GM12878 (cell line): ENCODE results near the gene HK1. TPM values are rescaled to one million over a fixed set of nuclear protein-coding genes. Genes with fewer than 3 reads are reported as not detected.

Source experiments
- ATAC-seq: fragments of 200-7000 bp; cut with Tn5 transposase; 3 replicates; pipeline ENCODE4 v1.9.1; 2020; ENCODE audit warnings: mild to moderate bottlenecking, moderate library complexity
- BruUV-seq: library from RNA; stranded (reverse); fragments of 400-500 nt; replicated peaks from 2 replicates; lab custom pipeline; 2021; lab: Mats Ljungman, UMichigan
- CTCF ChIA-PET: fragments of 300-600 bp; sonication (Branson Sonifier 250); formaldehyde crosslinking; extraction: SDS; loops from one replicate; lab custom pipeline; 2021; ENCODE audit warnings: inconsistent platforms; lab: Yijun Ruan, JAX
- POLR2A ChIA-PET: fragments of 350-600 bp; formaldehyde crosslinking; extraction: SDS; loops from one replicate; lab custom pipeline; 2021; ENCODE audit warnings: inconsistent platforms; lab: Charles Lee
- RAD21 ChIA-PET: fragments of 300-600 bp; sonication (Branson Sonifier 250); formaldehyde crosslinking; loops from one replicate; lab custom pipeline; 2023; ENCODE audit warnings: antibody characterized with exemption; ENCODE audit not compliant: unreplicated experiment; lab: Charles Lee
- SMC1A ChIA-PET: fragments of 300-600 bp; sonication (Branson Sonifier 250); formaldehyde crosslinking; loops from one replicate; lab custom pipeline; 2023; ENCODE audit not compliant: unreplicated experiment, uncharacterized antibody; lab: Charles Lee
- DNase-seq: peaks from one replicate; pipeline ENCODE4 v3.0.0-alpha.2; 2011; ENCODE audit warnings: low read depth, low spot score
- FAIRE-seq: peaks from 3 replicates; lab custom pipeline; 2011; peaks lifted over from hg19 to GRCh38; lab: Jason Lieb, UNC
- H2AFZ ChIP-seq: 2 replicates; pipeline ENCODE4 v1.6.0; 2011; ENCODE audit warnings: low read depth, low read length, control low read depth; ENCODE audit not compliant: control insufficient read depth
- H3K27ac ChIP-seq: 2 replicates; pipeline ENCODE4 v1.5.1; 2011; ENCODE audit warnings: control low read depth; ENCODE audit not compliant: control insufficient read depth, insufficient read depth
- H3K27me3 ChIP-seq, 2 experiments: replicated peaks in 1 of 2; 2 replicates each; pipeline versions ENCODE4 v1.6.0 to v1.6.1; 2011; ENCODE audit warnings: low read length in 1 of 2; ENCODE audit not compliant: control insufficient read depth in 2 of 2, insufficient read depth in 2 of 2
- H3K36me3 ChIP-seq, 2 experiments: 2 replicates each; pipeline ENCODE4 v1.5.1; 2011; ENCODE audit warnings: low read length in 1 of 2; ENCODE audit not compliant: control insufficient read depth in 2 of 2, insufficient read depth in 2 of 2
- H3K4me1 ChIP-seq: 2 replicates; pipeline ENCODE4 v1.6.1; 2011; ENCODE audit warnings: mild to moderate bottlenecking, low read length, moderate library complexity, mixed read lengths; ENCODE audit not compliant: control insufficient read depth, insufficient read depth
- H3K4me2 ChIP-seq: 2 replicates; pipeline ENCODE4 v1.6.0; 2011; ENCODE audit warnings: control low read depth; ENCODE audit not compliant: control insufficient read depth, insufficient read depth
- H3K4me3 ChIP-seq: fragments of 200-600 bp; sonication (generic); 2 replicates; pipeline ENCODE4 v1.5.1; 2016
- H3K79me2 ChIP-seq: 2 replicates; pipeline ENCODE4 v1.6.0; 2011; ENCODE audit warnings: low read length; ENCODE audit not compliant: control insufficient read depth, insufficient read depth
- H3K9ac ChIP-seq: 2 replicates; pipeline ENCODE4 v1.8.0; 2011; ENCODE audit warnings: low read length, control low read depth, mixed read lengths; ENCODE audit not compliant: control insufficient read depth, insufficient read depth
- H3K9me3 ChIP-seq: replicated peaks from 3 replicates; pipeline ENCODE4 v1.5.1; 2011; ENCODE audit warnings: mild to moderate bottlenecking, low read length; ENCODE audit not compliant: control insufficient read depth, insufficient read depth
- H4K20me1 ChIP-seq: 2 replicates; pipeline ENCODE4 v1.6.0; 2011; ENCODE audit not compliant: control insufficient read depth, insufficient read depth
- EED ChIP-seq: sonication (generic); IDR thresholded peaks from 2 replicates; pipeline ENCODE4 v1.6.1; 2016; ENCODE audit warnings: antibody characterized with exemption, low read depth
- GATAD2B ChIP-seq: fragments of 450-650 bp; conservative IDR thresholded peaks from 2 replicates; pipeline ENCODE4 v1.6.1; 2017; ENCODE audit warnings: low read depth, mild to moderate bottlenecking, moderate library complexity
- HCFC1 ChIP-seq: fragments of 150-350 bp; IDR thresholded peaks from 2 replicates; pipeline ENCODE4 v1.6.1; 2014; ENCODE audit warnings: low read length
- KAT2A ChIP-seq: conservative IDR thresholded peaks from 2 replicates; pipeline ENCODE4 v1.6.1; 2011; ENCODE audit warnings: low read depth, low read length; ENCODE audit not compliant: control insufficient read depth
- MEF2A ChIP-seq: IDR thresholded peaks from 2 replicates; pipeline ENCODE4 v1.6.1; 2011; ENCODE audit warnings: low read depth, mild to moderate bottlenecking, low read length, moderate library complexity; ENCODE audit not compliant: insufficient read depth
- MEF2B ChIP-seq: fragments of 450-650 bp; IDR thresholded peaks from 2 replicates; pipeline ENCODE4 v1.6.1; 2018; ENCODE audit warnings: mild to moderate bottlenecking, moderate library complexity; ENCODE audit not compliant: partially characterized antibody, poor library complexity, severe bottlenecking
- POLR2A ChIP-seq: IDR thresholded peaks from 2 replicates; pipeline ENCODE4 v1.6.1; 2011; ENCODE audit warnings: low read depth, mild to moderate bottlenecking, low read length
- YY1 ChIP-seq: IDR thresholded peaks from 2 replicates; pipeline ENCODE4 v1.6.1; 2011; ENCODE audit warnings: low read depth, mild to moderate bottlenecking, low read length
- ZNF24 ChIP-seq: fragments of 450-650 bp; IDR thresholded peaks from 2 replicates; pipeline ENCODE4 v1.6.1; 2017; ENCODE audit warnings: antibody characterized with exemption, mild to moderate bottlenecking
- WGBS: methylation state at CpG from one replicate; pipeline ENCODE4 v1.1.6; 2016; ENCODE audit warnings: low lambda C conversion rate; ENCODE audit not compliant: insufficient replicate concordance, insufficient coverage; ENCODE audit errors: missing lambda C conversion rate; 5-methylcytosine and 5-hydroxymethylcytosine counted together
- in situ Hi-C: fragments of 300-500 bp; cut with MboI; formaldehyde crosslinking; loops from 9 replicates; pipeline ENCODE4 v1.14.3; 2018; ENCODE audit warnings: mixed read lengths
- intact Hi-C: fragments of 100-400 bp; cut with micrococcal nuclease; formaldehyde crosslinking; loops from one replicate; pipeline ENCODE4 v1.14.2; 2022; ENCODE audit not compliant: unreplicated experiment
- polyA plus RNA-seq, 11 experiments: library from polyadenylated mRNA; depleted of rRNA in 4 of 11; unstranded in 6 of 11; stranded (reverse) in 5 of 11; fragments of >200 nt; fragmentation: Nextera tagmentation in 4 of 11; fragmentation: Illumina TruSeq in 1 of 11; extraction: Ambion mirVana in 4 of 11; extraction: Trizol in 1 of 11; gene quantifications; 1 replicate in 1 of 11; 2 replicates in 10 of 11; pipeline versions ENCODE4 v1.2.1 to v1.2.3, GENCODE V29; 2011 to 2016; ENCODE audit warnings: inconsistent platforms in 2 of 11, missing spikeins in 2 of 11, low read depth in 1 of 11
- total RNA-seq, 4 experiments: library from RNA; depleted of rRNA in 3 of 4; stranded (reverse); fragments of >200 nt in 3 of 4; fragmentation: Illumina TruSeq in 1 of 4; extraction: Trizol in 1 of 4; gene quantifications; 2 replicates each; pipeline versions ENCODE4 v1.2.1 to v1.2.3, GENCODE V29; 2013 to 2021

The HK1 gene
- total and polyA plus RNA-seq, 10 of the 15 experiments (the other 5 are each of a cell fraction or from before 2014, with no cell fraction given) = 3.4 to 77.3 (median 46.6) TPM

- ChIA-PET CTCF (no interaction called here), POLR2A (interaction anchor here (2.2 kb wide), 1 partner anchor 25 kb away, joined by 6 read pairs; no protein-coding TSS in a partner anchor), SMC1A (interaction anchor here (0.8 to 2.1 kb wide), 3 partner anchors 16 to 39 kb away, joined by 3 to 7 read pairs (median 3); no protein-coding TSS in a partner anchor), RAD21 (interaction anchor here (1.5 kb wide), 1 partner anchor 25 kb away, joined by 4 read pairs; no protein-coding TSS in a partner anchor)
- WGBS = 100% methylated on average over 4 of the region's 4 CpGs
- Histone ChIP-seq H4K20me1 (no peaks in the 10 kb centered on the region; the same call in 1 of the 2 replicates), H3K27ac (no peak overlapping the region), H3K4me3 (no peak overlapping the region), H3K4me2 (no peak overlapping the region), H2AFZ (no peak overlapping the region), H3K27me3 (no peaks in the 10 kb centered on the region), H3K9ac (no peak overlapping the region), H3K4me1 (peaks cover 21% of the 10 kb centered on the region), H3K79me2 (peaks cover 16% of the 10 kb centered on the region), H3K9me3 (no peaks in the 10 kb centered on the region), H3K36me3 (peaks cover 8 to 13% of the 10 kb centered on the region in 2 experiments)
- no peak for ATAC-seq
- no peak for TF ChIP-seq MEF2A
- no peak for TF ChIP-seq HCFC1
- no peak for TF ChIP-seq YY1
- TF ChIP-seq ZNF24 = peak; percentile 79; the same call in 1 of the 2 replicates
- intact Hi-C loops (no loop called here), in situ Hi-C loops (no loop called here)
- BruUV-seq = no TSS peak
- FAIRE-seq = no peak
- DNase-seq = no peak
Measured at GRCh38 chr10:69343905-69344304, 65.6 kb downstream of the HK1 start.

GRCh38 chr10:69344591-69345252 lies 66.4 kb downstream of the HK1 start:
- no peaks in the 10 kb centered on the region for H3K27me3 ChIP-seq
- H3K36me3 ChIP-seq = peaks cover 9 to 19% of the 10 kb centered on the region in 2 experiments
- peak overlapping the region; percentile 32 for H3K4me2 ChIP-seq
- H4K20me1 ChIP-seq = no peaks in the 10 kb centered on the region; the same call in 1 of the 2 replicates
- ATAC-seq = peak; percentile 72
- BruUV-seq = no TSS peak
- SMC1A ChIA-PET = interaction anchor here (1.0 to 2.1 kb wide), 4 partner anchors 17 to 106 kb away, joined by 3 to 7 read pairs (median 4); no protein-coding TSS in a partner anchor
- TF ChIP-seq MEF2B (peak; percentile 74), EED (0 out of 2 replicates have a peak, but pooled peaks have one; percentile 34), GATAD2B (no peak), YY1 (peak; percentile 73), KAT2A (no peak), POLR2A (0 out of 2 replicates have a peak, but pooled peaks have one; percentile 17)
- RAD21 ChIA-PET = interaction anchor here (0.7 to 1.5 kb wide), 6 partner anchors 17 to 115 kb away, joined by 3 to 4 read pairs (median 4); no protein-coding TSS in a partner anchor
- intact Hi-C loops (no loop called here), in situ Hi-C loops (no loop called here)
- no peak overlapping the region; the same call in 1 of the 2 replicates for H2AFZ ChIP-seq
- peak; percentile 28 for DNase-seq
- peaks cover 9% of the 10 kb centered on the region for H3K79me2 ChIP-seq
- H3K9ac ChIP-seq = no peak overlapping the region
- H3K27ac ChIP-seq = peak overlapping the region; percentile 15; the same call in 1 of the 2 replicates
- H3K4me3 ChIP-seq = no peak overlapping the region
- WGBS = 12% methylated on average over 13 of the region's 13 CpGs
- POLR2A ChIA-PET = interaction anchor here (0.5 to 2.2 kb wide), 3 partner anchors 12 to 26 kb away, joined by 3 to 6 read pairs (median 6); no protein-coding TSS in a partner anchor
- CTCF ChIA-PET = interaction anchor here (0.6 to 1.5 kb wide), 2 partner anchors 32 to 727 kb away, joined by 3 read pairs; no protein-coding TSS in a partner anchor
- H3K9me3 ChIP-seq = no peaks in the 10 kb centered on the region
- peaks cover 24% of the 10 kb centered on the region for H3K4me1 ChIP-seq
- no peak for FAIRE-seq
